ENCODE data around the gene STK35.
A peak's percentile ranks its signal among the peaks of the same experiment; 100 is the strongest.

STK35 gene

DNA sequence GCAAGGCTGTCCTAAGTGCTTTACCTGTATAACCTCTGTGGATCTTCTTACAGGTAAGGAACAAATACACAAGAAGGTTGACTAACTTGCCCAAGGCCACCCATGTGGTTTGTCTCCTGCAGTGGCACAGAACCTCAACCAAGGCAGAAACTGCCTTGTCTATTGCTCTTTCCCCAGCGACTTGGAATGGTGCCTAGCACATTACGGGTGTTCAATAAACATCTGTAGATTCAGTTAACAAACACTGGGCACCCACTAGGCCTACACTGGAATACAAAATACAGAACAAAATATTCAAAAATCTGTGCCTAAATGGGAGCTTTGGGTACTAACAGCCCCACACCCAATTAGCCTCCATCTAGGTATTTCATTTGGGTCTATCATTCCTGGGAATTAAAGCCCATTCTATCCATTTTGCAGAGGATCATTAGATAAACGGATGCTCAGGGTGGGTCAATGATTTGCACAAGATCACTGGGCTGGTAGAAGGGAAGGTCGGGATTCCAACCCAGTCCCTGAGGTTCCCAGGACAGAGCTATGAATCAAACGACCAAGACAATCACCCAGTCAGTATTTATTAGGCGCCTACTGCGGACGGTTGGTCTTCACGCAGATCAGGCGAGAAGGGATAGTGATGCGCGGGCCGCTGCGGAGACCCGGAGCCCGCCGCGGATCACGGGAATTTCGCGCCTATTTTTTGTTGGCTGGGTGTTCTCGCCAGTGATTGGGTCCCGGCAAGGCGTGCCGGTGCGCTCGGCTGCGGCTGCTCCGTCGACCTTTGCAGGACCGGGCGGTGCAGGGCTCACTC is at the start of gene STK35:
Gene STK35 (plus strand): TSS at position 771 of the 808 bp plus-strand sequence. CDS start 55 bp downstream, outside the sequence.
- ATAC-seq, result peak; percentile 55 to 58

DNA sequence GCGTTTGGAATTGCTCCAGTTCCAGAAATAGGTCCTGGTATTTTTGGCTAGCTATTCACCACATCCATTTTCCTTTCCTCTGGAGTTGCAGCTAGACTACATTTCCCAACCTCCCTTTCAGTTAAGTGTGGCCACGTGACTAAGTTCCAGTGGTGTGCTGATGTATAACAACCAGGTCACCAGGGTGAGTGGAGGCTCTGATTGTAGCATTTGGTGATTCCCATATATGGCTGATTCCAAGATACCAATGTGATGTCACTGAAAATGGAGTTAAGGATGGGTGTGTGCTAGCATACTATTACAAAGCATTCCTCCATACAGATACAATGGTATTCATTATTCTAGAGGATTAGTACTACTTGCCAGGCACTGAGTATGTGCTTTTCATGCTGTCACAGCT is 49.7 kb upstream of the STK35 start:
- ATAC-seq, result no peak

DNA sequence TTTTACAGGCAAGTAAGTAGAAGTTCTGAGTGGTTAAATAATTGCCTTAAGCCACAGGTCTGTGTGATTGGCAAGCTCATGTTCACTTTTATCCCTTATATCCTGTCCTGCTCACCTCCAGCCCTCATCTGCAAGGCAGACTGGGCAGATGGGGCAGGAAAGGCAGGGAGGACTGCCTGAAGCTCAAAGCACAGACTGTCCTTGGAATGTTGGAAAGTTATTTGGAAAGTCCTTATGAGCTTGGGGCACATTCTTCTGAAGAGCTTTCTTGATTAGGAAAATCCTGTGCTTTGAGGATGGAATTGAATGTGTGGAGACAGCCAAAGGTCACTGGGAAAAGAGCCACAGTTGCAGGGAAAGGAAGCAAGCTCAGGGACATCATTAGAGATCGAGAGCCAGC is 48.9 kb upstream of the STK35 start:
- no peak for ATAC-seq

DNA sequence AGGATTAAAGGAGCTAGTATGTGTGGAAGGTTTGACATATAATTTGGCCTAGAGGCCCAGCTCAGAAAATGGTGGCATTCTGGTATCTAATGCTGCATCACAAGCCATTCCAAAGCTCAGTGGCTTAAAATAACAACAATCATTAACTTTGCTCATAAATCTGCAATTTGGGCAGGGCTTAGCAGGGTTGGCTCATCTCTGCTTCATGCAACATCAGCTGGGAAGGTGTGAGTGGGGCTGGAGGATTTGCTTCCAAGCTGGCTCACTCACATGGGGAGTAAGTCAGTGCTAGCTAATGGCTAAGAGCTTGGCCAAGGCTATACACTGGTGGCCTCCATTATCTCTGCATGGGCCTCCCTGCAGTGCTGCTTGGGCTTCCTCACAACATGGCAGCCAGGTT is 48.0 kb upstream of the STK35 start:
- no peak for ATAC-seq

DNA sequence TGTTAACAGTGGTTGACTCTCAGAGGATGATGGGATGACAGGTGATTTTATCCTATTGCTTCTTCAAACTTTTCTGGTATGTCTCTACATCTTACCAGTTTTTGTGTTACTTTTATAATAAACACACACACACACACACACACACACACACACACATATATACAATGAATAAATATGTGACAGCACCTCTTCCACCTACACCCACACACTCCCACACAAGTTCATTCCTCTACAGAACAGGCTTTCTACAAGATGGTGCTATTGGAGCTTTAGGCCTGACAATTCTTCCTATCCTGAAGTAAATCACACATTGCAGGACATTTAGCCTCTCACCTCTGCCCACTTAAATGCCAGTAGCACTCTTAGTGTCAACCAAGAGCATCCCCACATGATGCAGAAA is 46.7 kb upstream of the STK35 start:
- ATAC-seq, result no peak

DNA sequence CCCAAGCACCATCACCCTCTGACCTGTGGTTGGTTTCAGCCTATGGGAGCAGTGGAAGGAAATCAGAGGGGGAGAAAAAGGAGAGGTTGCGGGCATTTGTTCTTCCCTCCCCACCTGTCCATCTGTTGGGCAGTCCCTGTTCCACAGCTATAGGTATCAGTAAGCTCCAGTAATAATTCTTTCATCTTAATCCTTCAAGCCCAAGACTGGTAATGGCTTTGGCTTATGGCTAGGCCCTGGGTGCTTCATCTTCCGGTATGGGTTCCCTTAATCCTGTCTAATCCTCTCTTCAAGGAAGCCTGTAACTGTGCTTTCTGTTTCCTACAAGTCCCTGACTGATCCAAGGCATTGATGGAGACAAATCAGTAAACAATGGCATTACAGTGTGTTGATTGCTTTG is 42.2 kb upstream of the STK35 start:
- no peak for ATAC-seq

DNA sequence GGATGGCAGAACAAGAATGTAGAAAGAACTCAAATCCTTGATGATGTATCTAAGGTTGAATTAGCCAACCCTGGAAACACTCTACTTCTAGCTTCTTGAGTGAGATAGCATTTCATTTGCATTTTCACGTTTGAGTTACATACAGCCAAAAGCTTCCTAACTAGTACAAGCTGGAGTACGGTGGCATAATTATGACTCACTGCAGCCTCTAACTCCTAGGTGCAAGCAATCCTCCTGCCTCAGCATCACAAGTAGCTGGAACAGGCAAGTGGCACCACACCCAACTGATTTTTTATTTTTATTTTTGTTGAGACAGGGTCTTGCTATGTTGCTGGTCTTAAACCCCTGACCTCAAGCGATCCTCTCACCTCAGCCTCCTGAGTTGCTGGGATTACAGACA is 36.5 kb upstream of the STK35 start:
- ATAC-seq, result no peak

DNA sequence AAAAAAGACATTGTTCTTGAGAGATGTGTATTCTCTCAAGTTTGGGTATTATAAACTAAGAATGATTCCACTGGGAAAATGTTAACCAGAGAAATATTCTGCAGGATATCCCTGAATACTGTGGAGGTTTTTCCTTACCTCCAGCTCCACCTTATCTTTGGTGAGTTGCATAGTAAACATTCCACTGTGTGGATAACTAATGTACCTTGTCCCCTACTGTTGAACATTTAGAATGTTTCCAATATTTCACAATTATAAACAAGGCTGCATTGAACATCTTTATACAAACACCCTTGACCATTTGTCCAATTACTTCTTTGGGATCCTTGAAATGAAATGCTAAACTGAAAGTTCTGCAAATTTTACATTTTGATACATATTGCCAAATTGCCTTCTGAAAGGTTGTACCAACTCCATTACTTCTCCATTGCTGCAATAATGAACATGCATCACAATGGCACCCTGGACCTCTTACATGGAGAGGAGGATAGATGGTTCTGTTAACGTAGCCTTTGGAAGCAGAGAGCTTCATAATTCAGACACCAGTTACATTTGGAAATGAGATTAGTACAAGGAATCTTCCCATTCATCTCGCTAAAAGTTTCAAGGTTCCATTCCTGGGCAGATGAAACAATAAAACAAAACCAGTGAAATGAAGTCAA is 35.0 kb upstream of the STK35 start:
- no peak for ATAC-seq

DNA sequence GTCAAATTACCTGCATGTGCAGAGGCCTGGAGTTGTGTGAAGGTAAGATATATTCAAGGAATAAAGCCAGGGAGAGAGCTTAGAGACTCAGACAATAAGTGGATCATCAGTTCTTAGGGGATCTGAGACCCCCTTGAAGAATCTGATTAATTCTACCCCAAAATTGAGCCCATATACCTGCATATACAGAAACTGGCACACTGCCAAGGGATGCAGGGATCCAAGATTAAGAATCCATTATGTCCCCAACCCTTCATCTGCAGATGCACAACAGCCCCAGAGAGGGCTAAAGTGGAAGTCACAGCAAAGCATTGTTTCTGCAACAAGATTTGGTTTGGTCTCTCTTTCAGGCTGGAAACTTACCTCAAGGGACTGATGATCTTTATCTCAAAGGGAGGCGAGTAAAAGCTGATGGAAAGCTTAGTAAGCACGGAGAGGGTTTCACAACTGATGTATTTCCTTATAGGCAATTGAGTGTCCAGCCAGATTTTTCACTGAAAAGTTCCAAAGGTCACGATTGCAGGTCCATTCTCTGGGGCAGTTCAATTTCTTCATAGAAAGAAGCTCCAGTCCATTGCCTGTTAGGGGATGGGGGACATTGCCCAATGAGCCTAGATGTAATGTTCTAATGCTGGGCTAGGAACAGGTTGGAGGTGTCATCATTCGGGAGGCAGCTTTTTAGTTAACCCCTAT is 20.9 kb upstream of the STK35 start:
- ATAC-seq, result no peak

DNA sequence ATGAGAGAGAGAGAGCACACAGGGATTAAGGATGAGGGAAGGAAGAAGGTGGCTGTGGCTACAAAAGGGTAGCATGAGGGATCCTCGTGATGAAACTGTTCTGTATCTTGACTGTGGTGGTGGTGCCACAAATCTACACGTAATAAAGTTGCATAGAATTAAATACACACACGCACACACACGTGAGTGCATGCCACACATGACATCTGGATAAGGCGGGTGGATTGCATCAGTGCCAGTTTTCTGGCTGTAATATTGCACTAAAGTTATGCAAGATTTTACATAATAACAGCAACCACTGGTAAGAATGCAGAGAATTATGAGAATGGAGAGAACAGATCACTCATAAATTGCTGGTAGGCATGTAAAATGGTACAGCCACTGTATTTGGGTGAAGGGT is 16.9 kb upstream of the STK35 start:
- ATAC-seq, result no peak

DNA sequence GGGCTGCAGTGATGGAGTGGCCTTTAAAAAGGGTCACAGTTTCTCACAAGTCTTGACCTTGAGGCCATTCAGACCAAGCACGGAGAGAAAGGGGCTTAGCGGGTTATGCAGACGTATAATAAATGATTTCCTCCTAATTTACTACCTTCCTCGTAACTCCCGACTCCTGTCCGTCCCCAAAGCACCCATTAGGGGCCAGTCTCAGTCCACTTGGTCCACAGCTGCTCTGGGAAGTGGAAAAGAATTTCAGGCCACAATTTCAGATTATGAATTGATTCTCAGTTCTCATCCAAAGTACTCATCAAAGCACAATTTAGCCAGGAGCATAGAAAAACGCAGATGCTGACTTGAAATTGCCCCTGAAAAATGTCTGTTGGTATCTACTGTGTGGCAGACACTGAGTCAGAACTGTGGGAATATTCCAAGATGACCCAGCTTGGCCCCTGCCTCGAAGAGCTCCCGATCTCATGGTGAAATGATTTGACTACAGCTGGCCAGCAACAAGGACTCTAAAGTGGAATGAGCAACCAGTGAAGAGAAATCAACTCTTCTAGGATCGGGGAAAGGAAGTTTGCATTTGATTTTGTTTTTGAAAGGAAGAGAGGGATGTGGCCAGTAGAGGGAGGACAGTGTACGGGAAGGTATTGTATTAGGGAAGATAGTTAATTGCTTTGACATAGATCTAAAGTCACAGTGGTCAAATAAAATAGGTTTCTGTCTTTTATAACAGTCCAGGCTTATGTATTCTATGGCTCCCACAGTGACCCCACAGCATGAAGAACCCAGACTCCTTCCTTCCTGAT is 15.2 kb upstream of the STK35 start:
- no peak for ATAC-seq

DNA sequence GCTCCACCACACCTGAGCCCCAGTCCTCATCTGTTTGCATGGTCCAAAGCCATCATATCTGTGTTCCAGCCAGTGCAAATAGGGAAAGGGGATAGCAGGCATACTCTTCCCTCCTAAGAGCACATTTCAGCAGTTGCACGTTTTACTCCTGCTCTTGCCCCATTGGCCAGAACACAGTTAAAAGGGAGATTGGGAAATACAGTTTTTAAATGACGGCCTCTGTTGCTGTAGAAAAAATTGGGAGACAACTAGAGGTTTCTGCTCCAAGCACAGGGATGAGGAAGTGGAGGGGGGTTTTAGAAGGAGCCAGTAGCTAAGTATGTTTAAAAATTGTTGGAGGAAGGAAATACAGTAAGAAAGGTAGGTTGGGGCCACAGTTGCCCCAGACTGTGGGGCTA is 14.6 kb upstream of the STK35 start:
- no peak for ATAC-seq

DNA sequence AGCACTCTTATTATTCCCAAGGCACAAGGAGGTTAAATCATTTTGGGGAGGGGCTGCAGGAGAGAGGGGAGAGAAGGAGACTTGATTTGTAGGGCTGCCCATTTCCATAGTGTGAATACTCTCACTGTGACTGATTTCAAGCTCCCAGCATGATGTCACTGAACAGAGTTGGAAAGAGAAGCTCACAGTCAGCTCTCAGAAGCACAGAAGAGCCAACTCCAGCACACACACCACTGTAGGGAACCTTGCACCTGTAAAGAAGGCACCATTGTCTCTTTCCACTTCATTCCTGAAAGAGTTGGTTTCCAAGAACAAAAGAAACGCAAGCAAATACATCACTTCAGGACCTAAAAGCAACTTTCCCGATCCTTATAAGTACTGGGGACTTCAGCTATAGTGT is 12.7 kb upstream of the STK35 start:
- ATAC-seq, result no peak

DNA sequence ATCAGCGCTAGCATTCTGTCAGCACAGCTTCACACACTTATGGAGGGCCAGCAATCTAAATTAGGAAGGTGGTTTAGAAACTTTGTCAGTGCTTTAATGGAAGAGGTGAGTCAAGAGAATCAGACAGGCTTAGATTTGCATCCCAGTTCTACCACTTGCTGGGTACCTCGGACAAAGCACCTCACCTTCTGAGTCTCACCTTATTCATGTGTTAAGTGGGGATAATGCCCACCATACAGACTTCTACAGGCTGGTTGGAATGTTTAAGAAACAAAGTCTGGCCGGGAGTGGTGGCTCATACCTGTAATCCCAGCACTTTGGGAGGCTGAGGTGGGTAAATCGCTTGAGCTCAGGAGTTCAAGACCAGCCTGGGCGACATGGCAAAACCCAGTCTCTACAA is 12.2 kb upstream of the STK35 start:
- ATAC-seq, result peak in 1 of 2 donors; percentile 20

DNA sequence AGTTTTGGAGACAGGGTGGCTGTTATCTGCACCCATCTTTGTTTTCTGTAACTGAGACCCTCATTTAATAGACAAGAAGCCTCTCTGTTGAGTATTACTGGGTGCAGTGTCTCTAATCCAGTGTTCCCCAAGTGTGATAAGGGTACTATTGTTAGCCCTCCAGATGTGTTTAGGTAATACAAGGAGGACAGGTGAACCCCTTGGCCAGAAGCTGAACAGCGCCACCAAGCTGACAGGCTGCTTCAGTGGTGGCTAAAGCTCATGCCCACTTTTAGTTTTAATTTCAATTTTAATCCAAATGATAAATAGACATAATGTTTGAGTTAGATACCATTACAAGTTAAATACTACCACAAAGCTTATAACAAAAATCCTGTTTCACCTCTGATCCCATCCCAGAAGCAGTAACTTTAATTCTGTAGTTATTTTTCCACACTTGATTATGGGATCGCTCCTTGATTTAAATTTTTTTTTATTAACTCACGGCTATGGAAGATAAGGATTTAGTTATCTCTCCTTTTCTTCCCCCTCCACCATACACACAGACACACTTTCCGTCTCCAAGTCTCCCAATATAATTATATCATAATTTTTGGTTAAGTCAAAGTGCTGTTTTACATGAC is 8.4 kb upstream of the STK35 start:
- ATAC-seq, result peak in 1 of 2 donors; percentile 60

DNA sequence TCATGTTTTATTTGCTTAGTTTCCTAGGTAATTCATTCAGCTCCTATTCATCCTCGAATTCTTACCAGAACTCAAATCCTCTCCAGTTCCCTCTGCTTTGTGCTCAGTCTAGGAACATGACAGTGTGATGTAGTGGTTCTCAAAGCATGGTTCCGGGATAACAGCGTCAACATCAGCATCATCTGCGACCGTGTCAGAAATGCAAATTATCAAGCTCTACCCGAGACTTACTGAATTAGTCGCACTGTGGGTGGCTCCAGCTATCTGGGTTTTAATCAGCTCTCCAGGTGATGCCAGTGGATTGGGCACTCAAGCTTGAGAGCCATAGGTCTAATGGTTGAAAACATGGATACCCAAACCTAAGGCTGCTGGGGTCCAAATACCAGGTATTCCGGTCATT is 7.7 kb upstream of the STK35 start:
- peak in 1 of 2 donors; percentile 36 for ATAC-seq

DNA sequence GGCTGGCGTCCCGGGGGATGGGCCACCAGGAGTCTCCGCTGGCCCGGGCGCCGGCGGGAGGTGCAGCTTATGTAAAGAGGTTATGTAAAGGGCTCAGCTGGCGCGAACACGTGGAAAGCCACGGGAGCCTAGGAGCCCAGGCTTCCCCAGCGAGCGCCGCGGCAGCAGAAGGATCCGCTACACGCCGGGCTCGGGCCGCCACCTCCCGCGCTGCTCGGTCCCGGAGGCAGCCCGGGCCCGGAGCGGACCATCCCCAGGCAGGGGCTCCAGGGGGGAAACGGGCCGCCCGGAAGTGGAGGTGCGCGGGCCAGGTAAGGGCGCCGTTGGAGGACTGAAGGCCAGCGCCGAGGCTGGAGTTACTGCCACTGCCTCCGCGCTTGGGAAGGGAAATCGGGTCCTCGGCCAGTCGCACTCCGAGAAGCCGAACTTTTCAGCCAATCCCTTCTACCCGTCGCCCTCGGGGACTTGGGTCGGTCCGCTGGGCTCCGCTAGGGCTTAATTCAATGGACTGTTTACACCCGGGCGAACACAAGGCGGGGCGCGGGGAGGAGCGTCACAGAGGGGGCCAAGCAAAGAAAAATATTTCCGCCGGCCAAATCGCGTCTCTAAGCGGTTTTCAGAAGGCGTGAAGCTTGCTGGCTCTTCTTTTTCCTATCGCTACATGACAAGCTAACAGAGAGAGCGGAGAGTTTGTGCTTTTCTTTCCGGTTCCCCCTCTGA is 398 bp downstream of the STK35 start:
- ATAC-seq, result peak; percentile 80 to 81

DNA sequence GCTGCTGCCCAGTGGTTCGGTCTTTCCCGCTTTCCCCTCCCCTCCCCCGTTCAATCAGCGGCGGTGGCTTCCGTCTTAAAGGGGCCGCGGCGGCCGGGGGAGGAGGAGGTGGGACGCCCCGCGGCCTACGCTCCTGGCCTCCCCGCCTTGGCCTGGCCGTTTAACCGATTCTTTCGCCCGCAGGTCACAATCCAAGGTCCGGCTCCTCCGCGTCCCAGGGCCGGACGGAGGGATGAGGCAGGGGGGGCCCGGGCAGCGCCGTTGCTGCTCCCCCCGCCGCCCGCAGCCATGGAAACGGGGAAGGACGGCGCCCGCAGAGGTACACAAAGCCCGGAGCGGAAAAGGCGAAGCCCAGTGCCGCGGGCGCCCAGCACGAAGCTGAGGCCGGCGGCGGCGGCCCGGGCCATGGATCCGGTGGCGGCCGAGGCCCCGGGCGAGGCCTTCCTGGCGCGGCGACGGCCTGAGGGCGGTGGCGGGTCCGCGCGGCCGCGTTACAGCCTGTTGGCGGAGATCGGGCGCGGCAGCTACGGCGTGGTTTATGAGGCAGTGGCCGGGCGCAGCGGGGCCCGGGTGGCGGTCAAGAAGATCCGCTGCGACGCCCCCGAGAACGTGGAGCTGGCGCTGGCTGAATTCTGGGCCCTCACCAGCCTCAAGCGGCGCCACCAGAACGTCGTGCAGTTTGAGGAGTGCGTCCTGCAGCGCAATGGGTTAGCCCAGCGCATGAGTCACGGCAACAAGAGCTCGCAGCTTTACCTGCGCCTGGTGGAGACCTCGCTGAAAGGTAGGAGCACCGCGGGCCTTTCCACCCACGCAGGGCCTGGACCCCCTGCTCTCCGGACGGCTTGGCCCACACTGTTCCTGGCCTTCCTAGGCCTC is 1.2 kb downstream of the STK35 start:
- peak; percentile 64 for ATAC-seq

DNA sequence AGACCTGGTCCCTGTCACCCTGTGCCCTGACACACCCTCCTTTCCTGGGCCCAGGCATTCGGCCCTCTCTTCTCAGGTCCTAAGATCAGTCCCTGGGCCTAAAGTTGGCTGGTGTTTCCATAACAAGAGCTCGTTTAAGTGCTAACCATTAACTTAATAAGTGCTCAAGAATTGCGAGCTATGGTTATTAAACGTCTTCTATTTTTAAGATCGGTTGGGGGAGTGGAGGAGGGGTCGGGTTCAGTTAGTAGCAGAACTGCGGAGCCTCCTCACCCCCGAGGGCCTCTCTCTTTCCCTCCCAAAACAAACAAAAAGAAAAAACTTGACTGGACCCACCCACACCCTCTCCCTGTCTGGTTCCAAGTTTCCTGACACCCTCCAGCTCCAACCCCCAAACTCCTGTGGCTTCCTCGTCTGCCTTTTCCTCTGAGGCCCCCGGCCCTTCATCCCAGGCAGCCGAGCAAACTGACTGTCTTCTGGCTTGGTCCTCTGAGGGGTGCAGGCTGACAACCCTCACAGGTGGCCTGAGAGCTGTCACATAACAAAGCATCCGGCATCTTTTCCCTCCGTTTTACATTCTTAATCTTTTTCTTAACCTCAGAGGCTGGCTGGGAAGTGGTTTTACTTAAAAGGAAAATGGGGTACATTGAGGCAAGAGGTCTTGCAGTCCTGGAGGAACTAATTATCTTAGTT is 2.0 kb downstream of the STK35 start:
- ATAC-seq, result no peak

DNA sequence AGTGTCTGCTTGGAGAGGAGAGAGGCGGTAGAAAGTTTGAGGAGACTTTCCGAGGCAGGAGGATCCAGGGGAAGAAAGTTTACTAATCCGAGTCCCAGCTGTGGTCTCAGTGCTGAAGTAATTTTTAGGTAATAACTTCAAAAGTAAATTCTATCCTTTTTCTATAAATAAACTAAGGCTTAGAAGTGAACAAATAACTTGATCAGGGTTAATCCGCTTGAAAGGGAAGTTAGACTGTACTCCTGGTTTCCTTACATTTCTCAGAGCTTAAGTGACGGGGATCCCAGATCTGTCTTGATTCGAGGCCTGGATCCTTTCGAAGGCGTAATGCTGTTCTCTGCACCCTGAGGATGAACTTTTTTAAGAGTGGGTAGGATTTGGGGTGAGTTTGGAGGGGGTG is 2.6 kb downstream of the STK35 start:
- ATAC-seq, result no peak

All from activated CD4-positive, CD25-positive, alpha-beta regulatory T cell treated with anti-CD3 and anti-CD28 coated beads, Interleukin-2, amount 50 U/mL, for 24 hours (primary cell).